ENCODE measurements around the gene CFAP91.
"Not testable (repeated sequence)": the region's sequence is repeated elsewhere in the genome, so short reads cannot be mapped to it uniquely, and the experiment has no call there.

The CFAP91 gene

DNA sequence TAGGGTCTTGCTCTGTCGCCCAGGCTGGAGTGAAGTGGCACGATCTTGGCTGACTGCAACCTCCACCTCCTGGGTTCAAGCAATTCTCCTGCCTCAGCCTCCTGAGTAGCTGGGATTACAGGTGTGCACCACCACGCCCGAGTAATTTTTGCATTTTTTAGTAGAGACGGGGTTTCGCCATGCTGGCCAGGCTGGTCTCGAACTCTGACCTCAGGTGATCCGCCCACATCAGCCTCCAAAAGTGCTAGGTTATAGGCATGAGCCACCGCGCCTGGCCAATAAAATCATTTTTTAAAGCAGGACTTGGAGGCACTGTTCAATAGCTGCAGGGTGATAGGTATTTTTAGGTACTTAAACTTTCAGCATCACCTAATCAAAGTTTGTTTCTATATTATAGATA lies 24.6 kb upstream of the CFAP91 start:
- not testable (repeated sequence) for DNase-seq

DNA sequence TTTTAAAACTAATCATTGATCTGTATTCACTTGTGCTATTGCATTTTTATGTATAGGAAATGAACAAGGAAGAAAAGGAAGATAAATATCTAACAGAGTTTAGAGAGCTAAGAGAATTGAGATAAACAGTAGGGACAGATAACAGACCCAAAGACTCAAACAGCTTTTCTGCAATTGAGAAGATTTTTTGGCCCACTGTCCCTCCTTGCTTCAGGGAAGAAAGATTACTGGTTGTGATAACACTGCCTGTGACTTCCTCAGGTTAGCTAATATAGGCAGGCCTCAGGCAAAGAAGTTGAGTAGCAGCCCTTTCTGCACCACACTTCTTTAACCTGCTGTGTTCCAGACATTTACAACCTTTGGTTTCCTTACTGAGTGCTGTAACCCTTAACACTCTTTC lies 22.9 kb upstream of the CFAP91 start:
- no peak for DNase-seq

DNA sequence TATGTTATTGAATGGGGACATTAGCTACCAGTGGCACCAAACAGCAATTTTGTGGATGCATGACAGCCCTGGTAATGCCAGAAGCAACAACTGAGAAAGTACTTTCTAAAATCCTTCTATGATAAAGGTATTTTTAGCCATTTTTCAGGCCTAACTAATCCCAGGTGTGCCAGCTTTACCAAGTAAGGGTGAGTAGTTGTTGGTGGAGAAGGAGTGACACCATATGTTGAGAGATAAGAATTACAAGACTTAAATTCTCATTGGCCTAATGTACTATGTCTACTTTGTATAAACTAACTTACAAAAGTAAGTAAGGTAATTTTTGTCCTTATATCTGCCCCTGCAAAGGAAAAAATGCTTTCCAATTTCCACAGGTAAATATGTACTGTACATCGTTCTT lies 21.5 kb upstream of the CFAP91 start:
- no peak for DNase-seq

DNA sequence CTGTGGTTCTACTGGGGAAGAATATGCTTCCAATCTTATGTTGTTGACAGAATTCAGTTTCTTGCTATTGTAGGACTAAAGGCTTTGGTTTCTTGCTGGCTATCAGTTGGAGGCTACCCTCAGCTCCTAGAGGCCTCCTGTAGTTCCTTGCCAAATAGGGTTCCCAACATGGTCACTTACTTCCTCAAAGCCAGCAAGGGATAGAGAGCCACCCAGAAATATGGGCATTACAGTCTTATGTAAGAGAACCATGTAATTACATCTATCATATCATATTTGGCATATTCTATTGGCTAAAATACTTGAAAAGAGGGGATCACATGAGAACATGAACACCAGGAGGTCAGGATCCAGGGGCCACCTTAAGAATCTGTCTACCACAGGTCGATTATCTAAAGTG lies 19.4 kb upstream of the CFAP91 start:
- DNase-seq = no peak

DNA sequence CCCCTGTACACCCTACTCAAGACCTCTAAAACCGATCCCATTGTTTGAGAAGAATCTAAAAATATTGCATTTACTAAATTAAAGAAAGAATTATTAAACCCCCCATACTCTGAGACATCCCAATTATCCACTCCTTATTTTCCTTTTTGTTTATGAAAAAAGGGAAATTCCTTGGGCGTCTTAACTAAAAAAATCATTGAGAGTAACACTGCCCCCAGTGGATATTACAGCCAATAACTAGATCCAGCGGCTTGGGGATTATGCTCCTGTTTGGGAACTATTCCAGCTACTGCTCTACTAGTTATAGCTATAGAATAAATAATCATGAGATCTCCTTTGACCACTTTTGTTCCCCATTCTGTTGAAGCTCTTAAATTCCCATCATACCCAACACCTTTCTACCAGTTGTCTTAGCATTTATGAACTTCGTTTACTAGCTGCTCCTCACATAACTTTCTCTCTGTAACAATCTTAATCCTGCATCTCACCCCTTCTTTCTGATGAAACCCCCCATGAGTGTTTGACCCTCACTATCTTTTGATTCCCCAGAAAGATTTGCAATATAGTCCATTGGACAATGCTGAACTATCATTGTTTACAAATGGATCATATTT lies 12.7 kb upstream of the CFAP91 start:
- DNase-seq = no peak

DNA sequence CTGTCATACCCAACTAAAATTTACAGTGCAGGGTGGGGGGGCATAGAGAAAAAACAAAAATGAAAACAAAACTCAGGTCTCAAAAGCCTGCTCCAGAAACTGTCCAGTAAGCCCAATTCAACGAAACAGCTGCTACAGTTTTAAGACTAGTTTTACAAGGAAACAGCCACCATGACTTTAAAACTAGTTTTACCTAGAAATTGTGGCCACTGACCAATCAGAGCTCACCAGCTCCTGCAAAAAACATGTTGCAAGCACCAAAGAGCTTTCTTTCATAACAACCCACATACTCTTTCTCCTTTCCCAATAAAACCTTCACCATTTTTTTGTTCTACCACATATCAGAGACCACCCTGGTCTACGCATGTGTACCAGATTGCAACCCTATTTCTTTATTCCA lies 7.3 kb upstream of the CFAP91 start:
- DNase-seq = no peak

DNA sequence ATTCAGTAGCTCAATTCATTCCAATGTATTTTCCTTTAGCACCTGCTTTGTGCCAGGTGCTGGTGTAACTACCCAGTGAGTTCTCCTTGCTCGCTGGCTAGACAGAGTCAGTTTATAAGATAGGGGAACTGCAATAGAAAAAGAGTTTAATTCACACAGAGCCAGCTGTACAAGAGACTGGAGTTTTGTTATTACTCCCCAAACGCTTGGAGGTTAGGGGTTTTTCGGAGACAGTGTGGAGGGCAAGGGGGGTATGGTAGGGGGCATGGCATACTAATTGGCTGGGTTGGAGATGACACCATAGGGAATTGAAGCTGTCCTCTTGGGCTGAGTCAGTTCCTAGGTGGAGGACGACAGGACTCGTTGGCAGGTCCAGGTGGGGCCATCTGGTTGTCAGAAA lies 5.4 kb upstream of the CFAP91 start:
- no peak for DNase-seq

DNA sequence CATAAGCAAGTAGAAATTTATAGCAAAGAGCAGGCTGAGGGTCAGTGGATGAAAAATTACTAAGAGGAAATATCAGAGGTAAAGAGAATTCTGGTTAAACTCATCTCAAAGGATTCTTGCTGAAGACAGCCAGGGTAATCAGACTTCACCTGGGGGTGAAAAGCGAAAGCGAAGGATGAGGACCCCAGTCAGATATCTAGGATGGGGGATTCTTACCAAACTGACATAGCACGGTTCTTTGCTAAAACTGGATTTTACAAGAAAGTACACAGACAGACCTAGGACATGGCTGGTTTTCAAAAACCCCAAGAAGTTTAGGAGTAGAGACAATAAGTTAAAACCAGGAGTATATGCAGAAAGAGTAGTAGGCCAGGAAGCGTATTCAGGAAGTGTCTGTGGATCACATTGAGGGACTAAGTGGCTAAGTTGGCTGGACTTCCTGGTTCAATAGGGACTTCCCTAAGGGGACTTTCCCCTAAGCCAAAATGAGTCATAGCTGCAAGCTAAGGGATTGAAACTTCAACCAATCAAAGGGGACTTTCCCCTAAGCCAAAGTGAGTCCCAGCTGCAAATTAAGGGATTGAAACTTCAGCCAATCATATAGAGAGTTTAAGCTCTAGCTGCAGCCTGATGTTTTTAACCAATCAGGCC lies 2.4 kb upstream of the CFAP91 start:
- DNase-seq = no peak

DNA sequence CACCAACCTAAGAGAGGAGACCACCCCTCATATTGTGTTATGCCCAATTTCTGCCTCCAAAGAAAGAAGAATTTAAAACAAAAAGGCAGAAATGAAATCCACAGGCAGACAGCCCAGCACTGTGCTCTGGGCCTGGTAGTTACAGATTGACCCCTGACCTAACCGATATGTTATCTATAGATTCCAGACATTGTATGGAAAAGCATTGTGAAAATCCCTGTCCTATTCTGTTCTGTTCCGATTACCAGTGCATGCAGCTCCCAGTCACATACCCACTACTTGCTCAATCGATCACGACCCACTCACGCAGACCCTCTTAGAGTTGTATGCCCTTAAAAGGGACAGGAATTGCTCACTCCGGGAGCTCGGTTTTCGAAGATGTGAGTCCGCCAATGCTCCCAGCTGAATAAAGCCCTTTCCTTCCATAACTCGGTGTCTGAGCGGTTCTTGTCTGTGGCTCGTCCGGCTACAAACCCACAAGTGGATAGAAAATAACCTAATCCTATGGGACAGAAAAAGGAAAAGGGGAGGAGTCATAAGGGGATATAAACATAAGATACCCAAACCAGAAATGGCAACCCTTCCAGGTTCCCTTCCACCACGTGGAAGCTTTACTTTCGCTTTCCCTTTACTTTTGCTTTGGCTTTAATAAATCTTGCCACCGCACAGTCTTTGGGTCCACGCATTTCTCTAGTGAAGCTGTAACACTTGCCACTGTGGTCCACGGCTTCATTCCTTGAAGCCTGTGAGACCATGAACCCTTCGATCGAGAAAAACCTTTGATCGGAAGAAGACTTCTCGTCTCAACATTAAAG lies 1.7 kb upstream of the CFAP91 start:
- DNase-seq = no peak

DNA sequence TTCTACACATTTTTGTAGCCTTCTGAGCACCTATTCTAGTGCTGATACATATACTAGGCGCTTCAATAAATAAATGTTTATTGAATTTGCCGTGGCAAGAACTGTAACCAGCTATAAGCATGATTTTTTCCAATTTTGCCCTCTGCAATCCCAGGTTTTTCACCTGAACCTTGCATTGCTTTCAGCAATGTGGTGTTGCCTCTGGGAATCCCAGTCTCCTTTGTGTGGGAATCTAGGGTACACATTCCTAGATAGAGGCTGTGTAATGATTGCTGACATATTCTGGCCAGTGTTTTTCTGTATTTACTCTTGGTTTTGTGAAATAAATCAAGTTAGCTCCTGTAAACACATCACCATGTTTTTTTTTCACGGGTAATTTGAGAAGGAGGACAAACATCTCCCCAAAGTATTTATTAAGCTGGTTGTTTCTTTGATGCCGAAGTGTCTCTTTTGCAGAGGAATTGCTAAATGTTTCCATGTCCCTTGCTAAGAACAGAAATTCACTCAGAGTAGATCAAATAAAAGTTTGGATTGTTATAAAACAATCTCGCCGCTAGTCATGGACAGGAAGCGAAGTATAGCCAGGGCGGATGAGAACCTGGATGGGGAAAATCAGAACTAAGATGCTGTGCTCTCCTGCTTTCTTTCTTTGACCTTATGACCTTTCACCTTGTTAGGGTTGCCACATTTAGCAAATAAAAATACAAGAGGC lies 1.2 kb downstream of the CFAP91 start:
- DNase-seq = no peak

DNA sequence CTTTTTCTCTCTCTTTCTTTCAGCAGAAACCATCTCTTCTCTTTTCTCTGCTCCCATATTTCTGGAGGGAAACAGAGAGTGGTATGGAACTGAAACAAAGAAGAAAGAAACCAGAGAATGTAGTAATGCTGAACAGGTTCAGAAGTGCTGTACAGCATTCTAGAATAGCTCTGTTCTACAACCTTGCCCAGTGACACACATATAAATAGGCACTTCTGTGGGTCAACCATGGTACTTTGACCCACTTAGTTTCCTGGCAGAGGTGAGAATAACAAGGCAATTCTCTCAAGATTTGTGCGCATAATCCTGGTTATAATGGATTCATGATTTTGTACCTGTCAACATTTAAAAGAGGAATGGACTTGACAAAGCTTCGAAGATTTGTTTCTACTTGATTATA lies 12.3 kb downstream of the CFAP91 start:
- no peak for DNase-seq

DNA sequence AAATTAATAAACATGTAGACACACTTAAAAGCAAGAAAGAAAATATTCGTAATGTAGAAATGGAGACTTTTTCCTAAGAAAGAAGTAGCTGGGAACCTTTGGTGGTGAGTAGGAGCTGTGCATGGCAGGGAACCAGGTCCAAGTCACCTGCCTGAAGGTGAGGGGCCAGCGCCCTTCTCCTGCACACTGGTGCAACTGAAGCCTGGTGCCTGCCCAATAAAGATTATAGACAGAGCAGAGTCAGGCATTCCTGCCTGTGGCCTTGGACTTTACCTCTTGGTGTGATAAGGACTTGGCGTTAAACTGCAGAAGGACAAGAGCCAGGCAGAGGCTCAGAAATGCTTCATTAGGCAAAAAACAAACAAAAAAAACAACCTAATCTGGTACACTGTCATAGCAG lies 14.2 kb downstream of the CFAP91 start:
- no peak for DNase-seq

DNA sequence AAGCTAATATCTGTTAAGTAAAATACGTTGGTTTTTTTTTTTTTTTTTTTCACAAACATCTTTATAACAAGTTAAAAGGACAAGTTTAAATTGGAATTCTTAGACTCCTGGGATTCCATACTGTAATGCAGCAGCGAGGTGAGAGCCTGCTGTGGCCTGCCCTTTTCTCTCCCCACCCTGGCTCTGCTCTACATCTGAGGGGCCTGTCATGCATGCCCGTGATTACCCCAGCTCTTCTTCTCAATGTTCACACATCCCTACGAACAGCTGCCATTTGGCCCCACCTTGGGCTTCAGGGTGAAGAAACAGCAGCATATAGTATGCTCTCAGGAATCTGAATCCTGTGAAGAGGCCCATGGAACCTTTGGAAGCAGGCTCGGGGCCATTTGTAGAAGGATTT lies 14.7 kb downstream of the CFAP91 start:
- no peak for DNase-seq

DNA sequence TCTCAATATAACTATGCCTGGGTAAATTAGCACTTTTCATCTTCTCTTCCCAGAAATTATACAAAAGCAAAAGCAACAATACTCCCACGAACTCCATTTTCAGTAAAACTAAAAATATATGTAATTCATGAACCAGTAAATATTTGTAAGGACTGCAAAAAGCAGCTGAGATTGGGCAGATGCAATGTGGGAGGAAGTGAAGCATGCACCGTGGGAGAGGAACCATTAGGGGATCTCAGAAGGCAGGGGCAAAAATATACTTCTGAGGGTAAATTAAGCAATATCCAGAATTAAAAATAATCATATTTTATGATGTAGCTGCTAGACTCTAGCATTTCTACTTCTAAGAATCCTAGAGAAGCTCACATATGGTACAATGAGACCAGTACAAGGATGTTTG lies 20.2 kb downstream of the CFAP91 start:
- DNase-seq = no peak

DNA sequence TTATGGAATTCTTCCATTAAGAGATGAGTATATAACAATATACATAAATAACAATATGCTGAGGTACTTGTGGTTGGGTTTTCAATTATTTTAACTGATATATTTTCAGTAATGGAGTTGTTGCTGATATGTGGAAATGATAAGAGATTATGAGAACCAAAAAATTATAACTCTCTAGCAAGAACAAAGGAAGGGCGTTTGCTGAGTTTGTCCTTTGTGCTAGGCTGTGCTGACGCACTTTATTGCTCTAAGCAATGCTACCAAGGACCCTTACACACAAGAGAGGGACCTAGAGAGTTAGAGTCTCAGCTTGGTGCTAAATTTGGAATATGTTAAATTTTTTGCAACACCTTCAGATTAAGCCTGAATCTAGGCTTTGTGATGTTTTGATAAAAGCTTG lies 24.1 kb downstream of the CFAP91 start:
- DNase-seq = no peak

DNA sequence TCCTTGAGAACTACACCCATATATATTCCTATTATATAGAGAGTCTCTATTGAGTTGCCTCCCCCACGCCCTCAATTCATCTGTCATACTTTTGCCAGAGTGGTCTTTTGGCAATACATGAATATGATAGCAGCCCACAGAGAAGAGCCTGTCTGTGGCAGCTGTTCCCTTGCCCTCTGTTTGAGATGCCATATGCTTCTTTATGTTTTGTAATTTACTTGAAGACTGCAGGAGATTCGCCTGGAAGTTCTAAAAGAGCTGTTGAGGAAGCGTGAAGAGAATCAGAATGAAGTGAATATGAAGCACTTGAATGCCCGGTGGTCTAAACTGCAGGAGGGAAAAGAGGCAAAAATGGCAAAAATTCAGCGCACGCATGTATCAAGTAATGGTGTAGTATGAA lies 27.2 kb downstream of the CFAP91 start:
- no peak for DNase-seq

DNA sequence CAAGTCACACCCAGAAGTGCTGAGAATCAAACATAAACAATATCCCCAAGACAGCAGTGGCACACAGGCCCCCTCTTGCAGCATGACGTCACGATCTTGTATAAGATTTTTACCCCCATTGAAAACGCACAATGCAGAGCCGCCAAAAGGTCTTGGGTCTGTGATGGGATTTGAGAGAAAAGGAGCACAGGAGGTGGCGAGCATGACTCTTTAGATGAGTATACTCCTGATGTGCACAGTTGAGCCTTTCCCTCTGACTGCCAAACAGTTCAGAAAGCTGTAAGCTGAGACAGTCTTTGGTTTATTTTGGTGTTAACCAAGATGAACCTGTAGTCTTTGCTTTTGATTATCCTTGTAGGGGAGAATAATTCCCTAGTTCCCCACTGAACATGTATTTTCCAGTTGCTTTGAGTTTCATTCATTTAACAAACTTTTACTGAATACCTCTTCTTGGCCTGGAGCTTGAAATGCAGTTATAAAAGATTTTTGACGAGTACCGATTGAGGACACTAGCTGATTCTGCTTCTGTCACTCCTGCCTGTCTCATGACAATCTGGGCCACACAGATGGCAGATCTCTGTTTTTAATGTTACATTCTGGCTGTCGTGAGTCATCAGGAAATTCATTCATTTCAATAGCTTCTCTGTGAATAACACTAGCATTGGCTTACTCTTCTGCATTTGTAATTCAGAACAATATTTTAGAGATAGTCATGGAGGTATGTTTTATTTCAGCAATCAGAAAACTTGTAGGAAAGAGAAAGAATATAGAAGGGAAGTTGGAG lies 28.9 kb downstream of the CFAP91 start:
- no peak for DNase-seq

DNA sequence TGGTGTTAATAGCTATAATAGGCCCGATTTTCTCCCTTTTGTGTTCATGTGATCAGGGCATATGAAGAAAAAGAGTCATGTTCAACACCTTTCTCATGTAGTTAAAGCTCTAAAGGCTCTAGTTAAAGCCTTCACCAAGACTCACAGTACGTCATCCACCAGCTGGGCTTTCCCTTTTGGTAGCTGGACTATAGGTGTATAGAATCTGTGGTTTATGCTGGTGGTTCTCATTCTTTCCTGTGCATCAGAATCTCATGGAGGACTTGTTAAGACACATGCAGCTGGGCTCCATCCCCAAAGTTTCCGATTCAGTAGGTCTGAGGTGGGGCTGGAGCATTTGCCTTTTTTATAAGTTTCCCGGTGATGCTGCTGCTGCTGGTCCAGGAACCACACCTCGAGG lies 31.0 kb downstream of the CFAP91 start:
- no peak for DNase-seq

DNA sequence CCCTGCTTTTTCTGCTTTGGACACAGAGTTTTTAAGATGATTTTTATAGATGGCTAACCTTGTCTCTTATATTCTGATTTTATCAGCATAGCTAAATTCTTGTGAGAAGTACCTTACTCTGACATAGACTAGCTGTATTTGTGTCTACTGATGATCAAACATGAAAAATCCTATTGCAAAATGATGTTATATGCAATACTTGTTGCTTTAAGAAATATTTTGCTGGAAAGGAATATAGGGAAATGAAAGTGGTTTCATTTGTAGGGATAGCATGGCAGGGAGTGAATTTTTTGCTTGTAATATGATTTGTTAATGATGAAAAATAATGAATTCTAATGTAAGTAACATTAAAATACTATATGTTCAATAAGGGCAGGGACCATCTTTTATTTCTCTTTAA lies 35.9 kb downstream of the CFAP91 start:
- no peak for DNase-seq

DNA sequence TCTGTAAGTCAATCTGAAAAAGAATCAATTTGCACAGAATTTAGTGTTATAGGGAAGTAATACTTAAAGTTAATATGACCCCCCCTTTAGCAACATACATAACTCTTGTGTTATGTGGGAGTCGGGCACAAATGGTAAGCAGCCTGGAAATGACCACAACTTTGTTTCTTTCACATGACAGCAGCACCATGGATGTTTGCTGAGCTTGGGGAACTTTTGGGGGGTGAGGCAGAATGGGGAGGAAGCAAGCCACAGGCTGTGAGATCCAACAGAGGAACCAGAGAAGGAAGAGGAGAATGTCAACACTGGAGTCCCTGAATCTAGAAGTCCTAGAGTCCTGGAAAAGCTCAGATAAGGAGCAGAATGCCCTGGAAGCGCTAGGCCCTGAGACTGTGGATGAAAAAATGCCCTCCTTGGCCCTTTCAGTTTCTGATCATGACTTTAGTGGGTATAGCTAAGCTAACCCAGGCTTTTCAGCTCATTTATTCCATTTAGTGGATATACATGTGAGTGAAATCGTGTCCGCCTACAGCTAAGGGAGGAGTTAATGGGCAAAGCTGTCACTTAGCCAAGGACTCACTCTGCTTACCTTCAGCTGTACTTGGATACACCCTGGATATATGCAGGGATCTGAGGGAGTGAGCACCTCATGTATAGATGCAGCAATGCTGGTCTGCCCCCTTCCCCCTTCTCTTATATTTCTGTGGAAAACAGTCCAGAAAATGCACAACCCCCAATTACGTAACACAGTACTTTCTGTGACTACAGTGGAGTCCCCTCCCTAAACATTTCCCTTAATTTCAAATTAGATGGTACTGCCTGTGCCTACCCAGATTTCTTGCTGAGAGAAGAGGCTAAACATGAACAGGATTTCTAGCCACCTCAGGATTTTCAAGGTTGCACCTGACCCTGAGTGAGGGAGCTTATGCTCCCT lies 39.1 kb downstream of the CFAP91 start:
- DNase-seq = no peak

DNA sequence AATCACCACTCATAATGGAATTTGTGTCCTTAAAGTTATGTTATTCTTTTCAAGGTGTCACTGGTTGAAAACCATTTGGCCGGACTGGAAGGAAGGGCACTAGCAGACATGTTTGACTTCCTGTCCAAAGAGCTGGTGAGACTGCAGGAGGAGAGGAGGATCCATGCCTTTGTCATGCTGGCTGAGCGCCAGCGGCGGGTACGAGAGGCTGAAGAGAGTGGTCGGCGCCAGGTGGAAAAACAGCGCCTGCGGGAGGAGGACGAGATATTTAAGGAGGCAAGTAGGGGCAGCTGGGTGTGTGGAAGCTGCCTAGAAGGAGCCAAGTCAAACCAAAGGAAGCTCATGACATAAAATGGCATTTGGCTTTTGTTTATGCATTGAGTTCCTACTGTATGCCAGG lies 41.1 kb downstream of the CFAP91 start:
- DNase-seq = no peak

DNA sequence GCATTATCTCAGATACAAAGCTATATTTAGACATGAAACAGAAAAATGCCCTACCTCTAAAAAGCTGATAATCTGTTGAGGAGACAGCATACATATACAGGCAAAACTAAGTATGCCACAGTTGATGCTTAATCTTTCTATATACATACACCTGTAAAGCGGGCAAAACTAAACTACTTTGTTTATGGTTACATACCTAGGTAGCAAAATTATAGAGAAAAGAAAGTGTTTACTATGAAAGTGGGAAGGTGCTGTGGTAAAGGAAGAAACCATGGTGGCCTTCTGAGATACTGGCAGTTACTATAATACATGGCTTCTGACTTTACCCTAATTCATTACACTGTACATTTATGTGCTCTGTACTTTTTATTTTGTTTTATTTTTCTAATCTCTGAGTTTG lies 43.1 kb downstream of the CFAP91 start:
- no peak for DNase-seq
